ENCODE measurements around the gene MYO1G. TPM values are rescaled to one million over a fixed set of nuclear protein-coding genes. Genes with fewer than 3 reads are reported as not detected.

Gene MYO1G
- total and polyA plus RNA-seq, 2 experiments from 2014 or later = 0.03 TPM; not detected in 1

DNA sequence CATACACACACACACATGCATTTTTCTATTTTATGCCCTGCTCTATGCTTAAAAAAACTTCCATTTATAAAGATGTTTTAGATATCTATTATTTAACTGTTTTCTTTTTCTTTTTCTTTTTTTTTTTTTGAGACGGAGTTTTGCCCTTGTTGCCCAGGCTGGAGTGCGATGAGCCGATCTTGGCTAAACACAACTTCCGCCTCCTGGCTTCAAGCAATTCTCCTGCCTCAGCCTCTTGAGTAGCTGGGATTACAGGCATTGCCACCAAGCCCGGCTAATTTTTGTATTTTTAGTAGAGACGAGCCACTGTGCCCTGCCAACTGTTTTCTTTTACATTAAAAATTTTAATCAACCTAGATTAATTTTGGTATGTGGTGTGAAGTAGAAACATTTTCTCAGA lies 47.9 kb downstream of the MYO1G start:
- Histone ChIP-seq H2AFZ (no peak overlapping the region), H3K4me3 (no peak overlapping the region), H3K36me3 (replicated peaks; ENCODE audit: insufficient read depth, low read depth) (no peaks in the 10 kb centered on the region), H4K20me1 (ENCODE audit: insufficient read depth, poor library complexity, severe bottlenecking) (no peaks in the 10 kb centered on the region), H3K27ac (no peak overlapping the region), H3K4me2 (no peak overlapping the region), H3K79me2 (no peaks in the 10 kb centered on the region), H3K9me3 (ENCODE audit: low read depth) (no peaks in the 10 kb centered on the region), H3K27me3 (no peaks in the 10 kb centered on the region), H3K9me2 (replicated peaks; ENCODE audit: insufficient read depth) (no peaks in the 10 kb centered on the region), H3K4me1 (ENCODE audit: insufficient read depth) (no peaks in the 10 kb centered on the region)
- no peak for DNase-seq (ENCODE audit: low spot score)
- TF ChIP-seq EZH2 (IDR thresholded peaks at IDR 0.05; ENCODE audit: borderline replicate concordance) (no peak), EZH2phosphoT487 (IDR thresholded peaks at IDR 0.05; ENCODE audit: low read depth, severe bottlenecking, unreplicated experiment) (no peak)
- TF ChIP-seq, protein P1, sequence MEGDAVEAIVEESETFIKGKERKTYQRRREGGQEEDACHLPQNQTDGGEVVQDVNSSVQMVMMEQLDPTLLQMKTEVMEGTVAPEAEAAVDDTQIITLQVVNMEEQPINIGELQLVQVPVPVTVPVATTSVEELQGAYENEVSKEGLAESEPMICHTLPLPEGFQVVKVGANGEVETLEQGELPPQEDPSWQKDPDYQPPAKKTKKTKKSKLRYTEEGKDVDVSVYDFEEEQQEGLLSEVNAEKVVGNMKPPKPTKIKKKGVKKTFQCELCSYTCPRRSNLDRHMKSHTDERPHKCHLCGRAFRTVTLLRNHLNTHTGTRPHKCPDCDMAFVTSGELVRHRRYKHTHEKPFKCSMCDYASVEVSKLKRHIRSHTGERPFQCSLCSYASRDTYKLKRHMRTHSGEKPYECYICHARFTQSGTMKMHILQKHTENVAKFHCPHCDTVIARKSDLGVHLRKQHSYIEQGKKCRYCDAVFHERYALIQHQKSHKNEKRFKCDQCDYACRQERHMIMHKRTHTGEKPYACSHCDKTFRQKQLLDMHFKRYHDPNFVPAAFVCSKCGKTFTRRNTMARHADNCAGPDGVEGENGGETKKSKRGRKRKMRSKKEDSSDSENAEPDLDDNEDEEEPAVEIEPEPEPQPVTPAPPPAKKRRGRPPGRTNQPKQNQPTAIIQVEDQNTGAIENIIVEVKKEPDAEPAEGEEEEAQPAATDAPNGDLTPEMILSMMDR (IDR thresholded peaks at IDR 0.05; ENCODE audit: poor library complexity) = no peak
- 93% methylated on average over 6 of the region's 6 CpGs for WGBS (ENCODE audit: low lambda C conversion rate, missing lambda C conversion rate)

DNA sequence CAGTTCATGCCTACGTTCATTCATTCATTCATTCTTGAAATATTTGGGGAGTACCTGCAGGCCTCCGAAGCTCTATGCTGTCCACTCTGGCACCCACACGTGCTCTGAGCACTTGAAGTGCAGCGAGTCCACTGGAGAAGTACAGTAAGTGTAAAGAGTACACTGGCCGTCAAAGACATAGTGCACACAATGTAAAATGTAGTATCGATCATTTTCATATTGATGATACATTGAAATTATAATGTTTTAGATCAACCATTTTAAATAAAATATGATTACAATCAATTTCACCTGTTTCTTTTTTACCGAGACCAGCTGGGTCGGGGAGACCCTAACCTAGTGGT lies 56.5 kb downstream of the MYO1G start:
- peaks cover 4% of the 10 kb centered on the region for H3K9me2 ChIP-seq (replicated peaks; ENCODE audit: insufficient read depth)
- no peak for TF ChIP-seq EZH2 (IDR thresholded peaks at IDR 0.05; ENCODE audit: borderline replicate concordance)
- H3K27me3 ChIP-seq = no peaks in the 10 kb centered on the region
- no peaks in the 10 kb centered on the region for H3K4me1 ChIP-seq (ENCODE audit: insufficient read depth)
- H2AFZ ChIP-seq = no peak overlapping the region
- no peaks in the 10 kb centered on the region for H3K79me2 ChIP-seq
- no peak overlapping the region for H3K27ac ChIP-seq
- H3K9me3 ChIP-seq (ENCODE audit: low read depth) = no peaks in the 10 kb centered on the region
- no peaks in the 10 kb centered on the region for H4K20me1 ChIP-seq (ENCODE audit: insufficient read depth, poor library complexity, severe bottlenecking)
- no peak overlapping the region for H3K4me2 ChIP-seq
- WGBS (ENCODE audit: low lambda C conversion rate, missing lambda C conversion rate) = 74% methylated on average over 8 of the region's 8 CpGs
- no peak overlapping the region for H3K4me3 ChIP-seq
- no peaks in the 10 kb centered on the region for H3K36me3 ChIP-seq (replicated peaks; ENCODE audit: insufficient read depth, low read depth)
- DNase-seq (ENCODE audit: low spot score) = no peak

DNA sequence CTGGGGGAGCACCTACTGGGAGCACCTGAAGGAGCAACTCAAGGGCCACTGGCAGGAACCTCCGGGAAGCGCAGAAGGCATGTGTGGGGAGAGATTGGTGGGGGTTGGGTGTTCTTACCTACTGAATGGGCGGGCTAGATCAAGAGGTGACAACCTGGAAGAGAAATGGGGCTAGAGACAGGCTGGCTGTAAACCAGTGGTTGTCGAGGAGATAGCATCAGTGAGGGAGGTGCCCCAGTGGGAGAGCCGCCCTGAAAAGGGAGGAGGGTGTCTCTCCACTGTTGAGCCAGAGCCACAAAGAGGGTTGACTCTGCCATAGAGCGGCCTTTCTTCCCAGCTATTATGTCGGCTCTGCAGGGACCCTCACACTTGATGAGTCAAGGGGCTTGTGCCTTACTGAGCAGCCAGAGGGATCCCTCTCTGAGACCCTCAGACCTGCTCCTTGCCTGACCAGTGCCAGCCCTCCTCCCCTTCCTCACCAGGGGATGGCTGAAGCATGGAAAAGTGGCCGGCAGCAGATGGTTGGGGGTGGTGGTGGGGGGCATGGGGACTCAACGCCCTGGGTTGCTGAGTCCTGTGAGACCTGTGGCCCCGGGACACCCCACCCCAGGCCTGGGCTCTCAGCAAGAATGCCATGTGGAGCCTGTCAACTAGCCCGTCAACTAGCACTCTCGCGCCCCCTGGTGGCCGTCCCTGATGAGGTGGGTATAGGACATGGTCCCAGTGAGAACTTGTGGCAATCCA lies 57.0 kb downstream of the MYO1G start:
- 52% methylated on average over 14 of the region's 14 CpGs for WGBS (ENCODE audit: low lambda C conversion rate, missing lambda C conversion rate)
- peak; percentile 79 for DNase-seq (ENCODE audit: low spot score)
- no peak overlapping the region for H3K4me2 ChIP-seq
- no peak overlapping the region for H3K4me3 ChIP-seq
- H3K27me3 ChIP-seq = no peaks in the 10 kb centered on the region
- no peaks in the 10 kb centered on the region for H3K4me1 ChIP-seq (ENCODE audit: insufficient read depth)
- TF ChIP-seq, protein P1 (IDR thresholded peaks at IDR 0.05; ENCODE audit: poor library complexity) = peak; percentile 59
- no peak for TF ChIP-seq EZH2 (IDR thresholded peaks at IDR 0.05; ENCODE audit: borderline replicate concordance)
- no peak for TF ChIP-seq EZH2phosphoT487 (IDR thresholded peaks at IDR 0.05; ENCODE audit: low read depth, severe bottlenecking, unreplicated experiment)
- no peaks in the 10 kb centered on the region for H3K9me3 ChIP-seq (ENCODE audit: low read depth)
- no peaks in the 10 kb centered on the region for H3K79me2 ChIP-seq
- no peaks in the 10 kb centered on the region for H4K20me1 ChIP-seq (ENCODE audit: insufficient read depth, poor library complexity, severe bottlenecking)
- peaks cover 4% of the 10 kb centered on the region for H3K9me2 ChIP-seq (replicated peaks; ENCODE audit: insufficient read depth)
- no peaks in the 10 kb centered on the region for H3K36me3 ChIP-seq (replicated peaks; ENCODE audit: insufficient read depth, low read depth)
- H2AFZ ChIP-seq = no peak overlapping the region
- H3K27ac ChIP-seq = no peak overlapping the region

DNA sequence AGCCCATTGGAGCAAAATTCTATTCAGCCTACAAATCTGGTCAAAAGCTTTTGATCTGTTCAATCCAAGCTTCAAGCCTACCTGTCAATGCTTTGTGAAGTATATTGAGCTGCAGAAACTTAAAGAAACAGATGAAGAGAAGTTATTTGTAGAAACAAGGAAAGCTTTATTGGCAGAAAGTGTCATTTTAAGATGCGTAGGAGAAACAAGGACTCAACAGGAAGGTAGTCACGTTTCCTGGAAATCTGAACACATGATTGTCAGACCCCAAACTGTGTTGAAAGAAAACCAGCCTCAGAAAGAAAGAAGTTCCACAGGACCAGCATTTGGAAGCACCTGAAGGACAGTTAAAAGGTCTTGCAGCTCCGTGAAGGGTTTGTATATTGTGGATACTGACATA lies 58.7 kb downstream of the MYO1G start:
- Histone ChIP-seq H3K9me3 (ENCODE audit: low read depth) (no peaks in the 10 kb centered on the region), H3K9me2 (replicated peaks; ENCODE audit: insufficient read depth) (peaks cover 4% of the 10 kb centered on the region), H4K20me1 (ENCODE audit: insufficient read depth, poor library complexity, severe bottlenecking) (no peaks in the 10 kb centered on the region), H3K79me2 (no peaks in the 10 kb centered on the region), H3K27ac (no peak overlapping the region), H3K27me3 (no peaks in the 10 kb centered on the region), H3K36me3 (replicated peaks; ENCODE audit: insufficient read depth, low read depth) (no peaks in the 10 kb centered on the region), H3K4me3 (no peak overlapping the region), H3K4me2 (no peak overlapping the region), H2AFZ (no peak overlapping the region), H3K4me1 (ENCODE audit: insufficient read depth) (no peaks in the 10 kb centered on the region)
- 80% methylated on average over 3 of the region's 3 CpGs for WGBS (ENCODE audit: low lambda C conversion rate, missing lambda C conversion rate)
- no peak for DNase-seq (ENCODE audit: low spot score)
- no peak for TF ChIP-seq EZH2phosphoT487 (IDR thresholded peaks at IDR 0.05; ENCODE audit: low read depth, severe bottlenecking, unreplicated experiment)
- TF ChIP-seq, protein P1 (IDR thresholded peaks at IDR 0.05; ENCODE audit: poor library complexity) = no peak
- no peak for TF ChIP-seq EZH2 (IDR thresholded peaks at IDR 0.05; ENCODE audit: borderline replicate concordance)

Data from hepatocyte (in vitro differentiated cells).